NCI-H1105 (cell line): ENCODE results near the gene PPT1.
A peak's percentile ranks its signal among the peaks of the same experiment; 100 is the strongest.

Source experiments
- DNase-seq: peaks from one replicate; lab custom pipeline; 2025; lab: John Stamatoyannopoulos, UW

PPT1 gene

DNA sequence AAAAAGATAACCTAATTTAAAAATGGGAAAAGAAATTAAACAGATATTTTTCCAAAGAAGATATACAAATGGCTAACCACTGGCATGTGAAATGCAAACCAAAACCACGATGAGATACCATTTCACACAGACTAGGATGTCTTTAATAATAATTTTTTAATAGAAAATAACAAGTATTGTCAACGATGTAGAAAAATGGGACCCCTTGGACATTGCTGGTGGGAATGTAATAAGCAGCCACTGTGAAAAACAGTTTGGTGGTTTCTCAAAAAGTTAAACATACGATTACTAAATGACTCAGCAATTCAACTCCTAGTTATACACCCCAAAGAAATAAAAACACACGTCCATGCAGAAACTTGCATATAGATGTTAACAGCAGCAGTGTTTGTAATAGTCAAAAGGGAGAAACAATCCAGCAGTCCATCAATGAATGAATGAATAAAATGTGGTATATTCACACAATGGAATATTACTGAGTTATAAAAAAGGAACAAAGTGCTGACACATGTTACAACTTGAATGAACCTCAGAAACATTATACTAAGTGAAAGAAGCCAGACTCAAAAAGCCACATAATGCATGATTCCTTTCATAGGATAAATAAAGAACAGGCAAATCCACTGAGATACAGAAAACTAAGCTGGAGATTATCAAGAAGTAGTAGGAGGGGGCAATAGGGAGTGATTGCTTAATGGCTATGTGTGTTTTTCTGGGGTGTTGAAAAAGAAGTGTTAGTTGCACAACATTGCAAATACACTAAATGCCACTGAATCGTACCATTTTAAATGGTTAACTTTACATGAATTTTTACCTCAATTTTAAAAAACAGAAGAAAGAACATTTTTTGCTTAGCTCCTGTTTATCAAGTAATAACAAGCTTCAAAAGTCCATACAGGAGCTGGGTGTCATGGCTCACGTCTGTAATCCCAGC is 4.1 kb downstream of the PPT1 start:
- DNase-seq = no peak

DNA sequence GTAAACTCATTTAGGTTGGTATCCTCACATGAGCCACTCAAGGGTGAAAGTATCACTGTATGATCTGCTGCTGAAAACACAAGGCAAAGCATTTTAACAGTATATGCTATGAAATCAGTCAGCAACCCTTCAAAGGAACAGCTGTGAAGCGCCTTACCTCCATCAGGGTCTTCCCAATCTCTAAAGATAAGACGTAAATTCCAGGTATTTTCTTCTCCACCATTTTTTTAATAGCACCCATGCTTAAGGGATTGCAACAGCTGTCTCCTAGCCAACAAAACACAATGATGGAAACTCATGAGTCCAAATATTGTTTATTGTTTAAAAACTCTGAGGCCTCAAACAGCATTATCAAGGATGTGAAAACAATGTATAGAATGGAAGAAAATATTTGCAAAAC is 4.8 kb downstream of the PPT1 start:
- DNase-seq = no peak

DNA sequence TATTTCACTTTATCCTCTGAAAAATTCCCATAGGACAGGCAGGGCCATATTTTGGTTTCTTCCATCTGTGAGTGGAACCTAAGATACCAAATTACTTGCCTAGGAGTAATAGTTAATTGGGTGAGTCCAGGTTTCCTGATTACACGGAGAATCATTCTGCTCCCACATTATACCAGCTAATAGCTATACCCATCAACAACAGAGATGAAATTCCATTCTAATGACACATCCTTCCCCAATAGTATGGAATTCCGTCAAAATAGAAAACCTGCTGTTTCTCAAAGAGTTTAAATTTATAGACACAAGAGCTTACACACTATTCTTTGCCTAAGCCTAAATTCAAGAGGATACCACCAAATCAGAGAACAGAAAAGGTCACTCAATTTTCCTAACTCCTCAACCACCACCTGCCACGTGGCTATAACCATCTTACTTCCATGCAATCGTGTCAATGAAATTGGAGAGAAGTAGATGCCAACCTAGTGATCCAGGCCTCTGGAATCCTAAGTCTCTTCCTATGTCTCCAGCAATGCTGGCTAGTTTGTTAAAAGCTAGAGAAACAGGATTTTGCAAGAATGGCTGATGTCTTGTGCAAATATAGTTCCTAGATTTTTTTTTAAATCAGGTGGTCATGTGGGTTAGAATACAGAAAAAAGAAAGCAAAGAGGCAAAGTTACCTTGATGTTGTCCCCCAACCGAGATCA is 6.2 kb downstream of the PPT1 start:
- DNase-seq = no peak

DNA sequence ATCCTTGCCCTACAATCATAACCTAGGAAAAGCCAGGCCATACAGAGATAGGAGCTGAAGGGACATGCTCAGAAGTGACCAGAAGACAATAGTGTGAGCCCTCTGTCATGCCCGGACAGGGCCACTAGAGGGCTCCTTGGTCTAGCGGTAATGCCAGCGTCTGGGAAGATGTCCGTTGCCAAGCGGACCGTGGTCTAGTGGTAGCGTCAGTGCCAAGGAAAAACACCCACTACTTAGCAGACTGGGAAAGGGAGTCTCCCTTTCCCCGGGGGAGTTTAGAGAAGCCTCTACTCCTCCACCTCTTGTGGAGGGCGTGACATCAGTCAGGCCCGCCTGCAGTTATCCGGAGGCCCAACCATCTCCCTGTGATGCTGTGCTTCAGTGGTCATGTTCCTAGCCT is 12.3 kb downstream of the PPT1 start:
- peak; percentile 46 for DNase-seq

- DNase-seq = no peak
Observed at GRCh38 chr1:40081871-40082270, 15.2 kb downstream of the PPT1 start.

DNA sequence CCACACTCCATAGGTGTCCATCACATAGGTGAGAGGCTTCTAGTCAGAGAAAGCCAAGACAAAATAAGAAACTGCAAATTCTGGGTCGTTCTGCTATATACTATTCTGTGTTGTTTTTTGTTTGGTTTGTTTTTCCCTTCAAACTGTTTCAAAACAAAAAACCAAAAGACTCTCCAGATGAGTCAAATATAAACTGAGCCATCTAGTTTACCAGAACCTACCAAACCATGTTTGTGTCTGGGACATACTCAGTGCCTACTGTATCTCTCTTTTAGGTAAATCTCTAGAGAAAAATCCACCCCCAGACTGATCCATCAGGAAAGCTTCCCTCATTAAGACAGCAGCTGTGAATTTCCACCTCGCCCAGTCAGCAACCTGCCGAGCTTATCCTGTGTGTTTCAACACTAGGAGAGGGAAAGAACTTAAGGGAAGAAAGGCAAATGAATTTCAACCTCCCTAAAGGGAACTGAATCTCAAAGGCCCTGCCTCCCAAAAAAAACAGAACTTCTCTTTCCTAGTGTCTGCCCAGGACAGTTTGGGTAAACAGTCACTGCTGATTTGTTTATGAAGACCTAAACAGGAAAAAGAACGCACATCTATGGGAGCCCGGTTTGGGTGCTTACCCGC is 17.2 kb downstream of the PPT1 start:
- no peak for DNase-seq

- peak; percentile 47 for DNase-seq
Observed at GRCh38 chr1:40078512-40079333, 18.3 kb downstream of the PPT1 start.

DNA sequence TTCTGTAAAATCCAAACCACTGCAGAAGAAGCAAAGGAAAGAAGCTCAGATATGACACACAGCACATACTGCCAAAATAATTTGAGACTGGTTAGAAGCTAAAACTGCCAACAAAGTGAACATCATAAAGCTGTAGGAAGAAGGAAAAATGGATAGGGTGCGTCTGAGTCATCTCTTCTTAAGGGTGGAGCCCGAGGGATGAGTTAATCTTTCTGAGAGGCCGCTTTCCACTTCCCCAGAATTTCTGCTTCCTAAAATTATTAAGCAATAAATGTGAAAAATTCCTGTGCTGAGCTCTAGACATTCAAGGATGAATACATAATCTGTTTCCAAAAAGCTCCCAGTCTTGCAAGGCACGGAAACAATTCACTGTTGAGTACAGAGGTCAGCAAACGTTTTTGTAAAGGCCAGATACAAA is 20.1 kb downstream of the PPT1 start:
- DNase-seq = no peak

DNA sequence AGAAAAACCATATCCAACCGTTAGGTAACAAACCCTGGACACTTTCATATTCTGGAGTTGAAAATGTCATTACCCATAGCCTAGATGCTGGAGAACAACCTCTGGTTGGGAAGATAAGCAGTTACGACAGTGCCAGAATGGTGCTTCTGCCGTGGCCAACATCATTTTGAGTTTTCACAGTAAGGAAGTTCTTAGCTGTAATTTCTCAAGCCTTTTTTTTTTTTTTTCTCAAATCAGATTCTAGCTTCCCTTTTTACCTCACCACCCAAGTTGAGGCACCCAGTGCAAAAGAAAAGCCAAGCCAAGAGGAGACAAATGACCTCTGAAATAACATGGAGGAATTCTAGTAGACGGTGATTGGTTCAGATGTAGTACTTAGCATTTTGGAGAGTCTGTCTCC is 21.8 kb downstream of the PPT1 start:
- no peak for DNase-seq

- no peak for DNase-seq
Observed at GRCh38 chr1:40073062-40073461, 24.0 kb downstream of the PPT1 start.

DNA sequence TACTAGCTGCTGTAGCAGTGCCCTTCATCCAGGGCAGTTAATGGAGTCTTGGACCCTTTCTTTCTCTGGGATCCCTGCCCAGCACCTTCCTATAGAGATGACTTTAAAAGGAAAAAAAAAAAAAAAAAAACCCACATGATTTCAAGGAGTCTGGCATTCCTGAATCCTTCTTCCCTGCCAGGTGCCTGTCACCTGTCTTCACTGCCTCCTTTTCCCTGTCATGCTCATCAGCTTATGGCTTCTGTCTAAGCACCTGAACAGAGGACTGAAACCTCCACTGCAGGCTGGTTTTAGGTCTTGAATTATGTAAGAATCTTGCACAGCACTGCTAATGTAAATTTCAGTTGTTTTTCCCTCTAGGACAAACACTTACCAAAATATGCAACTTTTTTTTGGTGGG is 24.9 kb downstream of the PPT1 start:
- no peak for DNase-seq

- no peak for DNase-seq
Observed at GRCh38 chr1:40067851-40068250, 29.2 kb downstream of the PPT1 start.

- no peak for DNase-seq
Observed at GRCh38 chr1:40067023-40067422, 30.0 kb downstream of the PPT1 start.

DNA sequence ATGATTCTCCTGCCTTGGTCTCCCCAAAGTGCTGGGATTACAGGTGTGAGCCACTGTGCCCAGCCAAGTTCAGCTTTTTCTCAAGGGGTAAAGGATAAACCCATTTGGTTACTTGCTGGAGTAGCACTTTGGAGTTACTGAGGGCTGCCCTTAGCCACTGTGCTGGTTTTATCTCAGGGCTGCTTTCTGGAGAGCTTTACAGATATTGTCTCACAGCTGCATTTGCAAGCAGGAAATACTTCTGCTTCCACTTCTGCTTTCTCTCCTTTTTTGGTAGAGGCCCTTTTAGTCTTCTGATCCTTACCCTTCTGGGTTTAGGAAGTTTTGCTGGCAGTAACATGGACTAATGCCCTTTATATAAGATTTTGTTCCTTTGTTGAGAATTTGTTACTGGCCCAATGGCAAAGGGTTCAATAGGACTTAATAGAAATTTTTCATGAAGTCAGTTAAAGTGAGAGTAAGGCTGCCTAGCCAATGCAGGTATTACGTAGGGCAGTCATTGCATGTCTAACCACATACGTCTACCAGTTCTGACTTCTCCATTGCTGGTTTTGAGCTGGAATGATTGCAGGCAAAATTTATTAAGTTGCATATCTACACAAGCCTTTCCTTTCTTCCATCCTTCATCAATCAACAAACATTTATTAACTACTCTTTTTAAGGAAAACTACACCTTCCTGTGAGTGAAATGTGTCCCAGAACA is 32.1 kb downstream of the PPT1 start:
- no peak for DNase-seq

GRCh38 chr1:40059960-40060750 is 36.9 kb downstream of the PPT1 start:
- DNase-seq = no peak

- no peak for DNase-seq
Observed at GRCh38 chr1:40059338-40059959, 37.6 kb downstream of the PPT1 start.

DNA sequence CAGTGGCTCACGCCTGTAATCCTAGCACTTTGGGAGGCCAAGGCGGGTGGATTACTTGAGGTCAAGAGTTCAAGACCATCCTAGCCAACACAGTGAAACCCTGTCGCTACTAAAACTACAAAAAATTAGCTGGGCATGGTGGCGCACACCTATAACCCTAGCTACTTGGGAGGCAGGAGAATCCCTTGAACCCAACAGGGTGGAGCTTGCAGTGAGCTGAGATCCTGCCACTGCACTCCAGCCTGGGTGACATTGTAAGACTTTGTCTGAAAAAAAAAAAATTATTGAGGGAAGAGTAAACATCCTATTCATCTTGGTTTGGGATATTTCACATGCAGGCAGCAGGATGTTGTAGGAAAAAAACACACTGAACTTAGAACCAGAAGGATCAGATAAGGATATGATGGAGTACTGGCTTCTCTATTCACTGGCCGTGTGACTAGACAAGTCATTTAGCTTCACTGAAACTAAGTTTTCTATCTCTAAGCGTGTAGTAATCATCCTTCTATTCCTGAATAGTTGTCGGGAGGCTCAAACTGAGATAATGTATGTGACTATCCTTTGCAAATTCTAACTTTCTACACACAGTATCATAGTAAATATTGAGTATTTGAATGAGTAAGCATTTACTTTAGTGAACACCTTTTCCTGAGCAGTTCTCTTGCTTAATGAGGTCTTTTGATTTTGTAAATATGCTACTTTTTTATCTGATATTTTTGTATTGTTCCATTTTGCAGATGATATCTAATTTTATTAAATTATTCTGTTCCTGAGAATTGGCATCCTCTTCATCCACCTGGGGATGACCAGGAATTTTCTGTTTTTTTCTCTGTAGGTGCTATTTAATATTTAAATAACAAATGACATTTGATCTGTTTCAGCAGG is 38.4 kb downstream of the PPT1 start:
- DNase-seq = no peak

DNA sequence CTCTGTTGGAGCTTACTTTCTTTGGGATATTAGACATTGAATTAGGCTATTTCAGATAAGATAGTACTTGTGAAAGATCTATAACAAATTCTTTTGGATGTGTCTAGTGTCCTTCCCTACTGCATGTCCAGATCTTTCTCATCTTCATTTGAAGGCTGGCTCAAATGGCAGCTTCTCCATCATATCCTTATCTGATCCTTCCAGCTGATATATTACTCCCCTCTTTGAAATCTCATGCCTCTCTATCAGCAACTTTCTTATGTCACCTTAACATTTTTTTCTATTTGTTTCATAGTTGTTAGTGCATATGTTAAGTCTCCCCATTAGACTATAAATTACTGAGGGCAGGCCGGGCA is 39.0 kb downstream of the PPT1 start:
- DNase-seq = no peak
